GM19397 (cell line): Measurements from ENCODE around the gene DENND2A.
"Not testable (repeated sequence)": the region's sequence is repeated elsewhere in the genome, so short reads cannot be mapped to it uniquely, and the experiment has no call there.

Experiments used
- ATAC-seq: cut with Tn5 transposase; IDR thresholded peaks from one replicate; pipeline ENCODE4 v1.9.1; 2021; ENCODE audit warnings: mild to moderate bottlenecking, moderate library complexity; ENCODE audit not compliant: unreplicated experiment

Gene DENND2A

DNA sequence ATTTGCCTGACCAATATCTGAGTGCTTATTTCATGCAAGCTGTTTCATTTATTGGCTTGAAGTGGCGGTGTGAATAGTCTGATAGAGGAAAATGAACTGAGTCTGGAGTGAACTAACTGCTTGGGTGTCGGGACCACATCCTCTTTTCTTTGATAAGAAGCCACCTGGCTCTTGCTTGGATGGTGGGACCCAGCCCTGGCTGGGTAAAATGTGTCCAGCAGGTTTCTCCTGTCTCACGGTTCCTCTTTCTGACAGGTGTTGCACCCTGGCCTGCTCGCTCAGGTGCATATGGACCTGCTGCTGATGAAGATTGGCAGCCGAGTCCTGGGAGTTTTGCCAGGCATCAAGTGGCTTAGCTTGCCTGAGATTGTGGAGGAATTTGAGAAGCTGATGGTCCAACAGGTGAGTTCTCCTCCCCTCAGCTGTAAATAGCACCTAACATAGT is 33.8 kb upstream of the DENND2A start:
- no peak for ATAC-seq

DNA sequence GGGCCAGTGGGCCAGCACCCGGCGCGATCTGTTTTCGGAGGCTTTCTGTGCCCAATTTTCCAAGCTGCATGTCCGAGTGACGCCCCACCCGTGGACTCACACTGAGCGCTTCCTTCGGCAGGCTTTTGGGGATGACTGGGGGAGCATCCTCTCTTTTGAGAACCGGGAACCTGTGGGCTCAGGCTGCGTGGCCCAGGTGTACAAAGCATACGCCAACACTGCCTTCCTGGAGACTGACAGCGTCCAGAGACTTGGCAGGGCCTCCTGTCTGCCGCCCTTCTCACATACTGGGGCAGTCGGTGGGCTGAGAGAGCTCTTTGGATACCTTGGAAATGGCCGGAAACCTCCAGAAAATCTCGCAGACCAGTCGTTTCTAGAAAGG is 33.2 kb upstream of the DENND2A start:
- no peak for ATAC-seq

DNA sequence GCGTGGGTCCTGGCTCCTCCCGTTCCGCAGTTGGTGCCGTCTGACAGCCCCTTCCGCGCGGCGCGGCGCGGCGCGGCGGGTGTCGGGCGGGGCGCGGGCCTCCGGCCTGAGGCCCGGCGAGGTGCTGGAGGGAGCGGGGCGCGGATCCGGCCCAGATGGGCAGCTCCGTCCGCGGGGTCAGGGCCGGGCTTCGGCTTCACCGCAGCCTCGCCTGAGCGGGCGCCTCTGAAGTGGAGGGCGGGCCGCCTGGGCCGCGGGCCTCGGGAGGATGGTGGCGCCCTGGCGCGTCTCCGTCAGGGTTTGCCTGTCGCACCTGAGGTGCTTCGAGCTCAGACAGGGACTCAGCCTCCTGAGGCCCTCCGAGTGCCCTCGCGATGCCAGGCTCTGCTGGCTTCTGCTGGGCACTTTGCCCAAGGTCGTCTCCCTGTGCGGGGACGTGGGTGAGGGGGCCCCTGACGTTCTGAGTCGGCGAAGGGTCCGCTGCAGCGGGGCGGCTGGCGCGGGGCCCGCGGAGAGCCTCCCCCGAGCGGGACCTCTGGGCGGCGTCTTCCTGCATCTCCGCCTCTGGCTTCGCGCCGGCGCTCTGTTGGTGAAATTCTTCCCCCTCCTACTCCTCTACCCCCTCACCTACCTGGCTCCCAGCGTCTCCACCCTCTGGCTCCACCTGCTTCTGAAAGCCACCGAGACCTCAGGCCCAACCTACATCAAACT is 32.6 kb upstream of the DENND2A start:
- ATAC-seq, result peak; percentile 44

DNA sequence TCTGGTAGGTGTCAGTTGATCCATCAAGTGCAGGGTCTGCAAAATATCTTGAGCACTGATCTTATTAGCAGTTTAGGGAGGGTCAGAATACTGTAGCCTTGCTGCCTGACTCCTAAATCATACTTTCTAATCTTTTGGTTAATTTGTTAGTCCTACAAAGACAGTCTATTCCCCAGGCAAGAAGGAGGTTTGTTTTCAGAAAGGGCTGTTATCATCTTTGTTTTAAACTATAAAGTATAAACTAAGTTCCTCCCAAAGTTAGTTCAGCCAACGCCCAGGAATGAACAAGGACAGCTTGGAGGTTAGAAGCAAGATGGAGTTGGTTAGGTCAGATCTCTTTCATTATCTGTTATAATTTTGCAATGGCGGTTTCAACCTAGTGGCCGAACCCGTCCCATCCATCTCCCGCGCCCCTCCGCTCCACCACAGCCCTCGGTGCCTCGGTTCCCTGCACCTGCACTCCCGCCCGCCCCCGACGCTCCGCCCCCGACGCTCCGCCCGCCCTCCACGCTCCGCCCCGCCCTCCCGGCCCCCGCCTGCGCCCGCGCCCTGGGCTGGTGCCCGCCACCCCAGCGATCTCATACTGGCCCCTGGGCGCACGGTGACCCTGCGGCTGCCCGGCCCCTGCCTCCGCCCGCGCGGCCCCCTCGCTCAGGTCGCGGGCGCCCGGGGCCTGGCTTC is 31.9 kb upstream of the DENND2A start, which contains the start of gene ADCK2:
TSS of gene ADCK2 (plus strand) at position 564 of the 681 bp plus-strand sequence. CDS start 386 bp downstream, outside the sequence.
- peak; percentile 56 for ATAC-seq

DNA sequence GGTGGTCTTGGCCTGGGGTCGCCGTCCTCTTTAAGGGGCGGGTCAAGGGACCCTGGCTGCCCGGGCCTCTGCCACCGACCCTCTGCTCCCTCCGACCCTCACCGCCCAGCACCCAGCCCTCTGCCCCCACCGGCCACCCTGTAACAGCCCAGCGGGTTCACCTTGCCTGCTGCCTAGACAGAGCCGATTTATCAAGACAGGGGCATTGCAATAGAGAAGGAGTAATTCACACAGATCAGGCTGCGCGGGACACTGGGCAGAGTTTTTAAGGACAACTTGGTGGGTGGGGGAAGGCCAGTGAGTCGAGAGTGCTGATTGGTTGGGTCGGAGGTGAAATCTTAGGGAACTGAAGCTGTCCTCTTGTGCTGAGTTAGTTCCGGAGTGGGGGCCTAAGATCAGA is 31.4 kb upstream of the DENND2A start:
- ATAC-seq, result no peak

DNA sequence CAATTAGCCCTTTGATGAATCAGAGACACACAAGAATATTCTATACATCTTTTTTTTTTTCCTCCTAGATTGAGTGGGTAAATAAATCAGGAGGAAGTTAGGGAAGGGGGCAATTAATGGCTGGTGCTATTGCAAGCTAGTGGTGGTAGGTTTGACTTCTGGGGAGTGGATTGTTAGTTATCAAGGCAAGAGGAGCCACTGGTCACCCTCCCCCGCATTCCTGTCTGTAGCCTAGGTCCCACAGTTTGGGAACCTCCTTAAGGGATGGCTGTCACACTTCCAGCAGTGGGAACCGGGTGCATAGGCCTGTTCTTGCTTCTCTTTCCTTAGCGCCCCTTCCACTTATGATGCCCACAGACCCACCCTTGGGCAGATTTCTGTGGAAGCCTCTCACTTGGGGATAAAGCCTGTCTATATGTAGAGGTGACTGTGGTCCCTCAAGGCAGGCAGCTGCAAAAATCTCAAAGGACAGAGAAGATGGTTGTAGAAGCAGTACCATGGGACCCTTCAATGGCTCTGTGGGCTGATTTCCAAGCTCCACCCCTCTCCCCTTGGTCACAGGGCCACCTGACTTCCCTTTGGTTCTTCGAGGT is 29.8 kb upstream of the DENND2A start:
- ATAC-seq, result no peak

DNA sequence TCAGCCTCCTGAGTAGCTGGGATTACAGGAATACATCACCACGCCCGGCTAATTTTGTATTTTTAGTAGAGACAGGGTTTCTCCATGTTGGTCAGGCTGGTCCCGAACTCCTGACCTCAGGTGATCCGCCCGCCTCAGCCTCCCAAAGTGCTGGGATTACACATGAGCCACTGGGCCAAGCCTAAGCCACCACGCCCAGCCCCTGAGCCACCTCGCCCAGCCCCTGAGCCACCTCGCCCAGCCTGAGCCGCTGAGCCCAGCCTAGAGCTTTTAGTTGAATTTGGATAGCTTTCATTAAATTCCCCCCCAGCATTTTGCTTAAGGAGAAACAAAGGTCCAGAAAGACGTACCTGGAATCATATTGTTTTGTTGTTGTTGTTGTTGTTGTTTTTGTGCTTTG is 29.2 kb upstream of the DENND2A start:
- ATAC-seq, result not testable (repeated sequence)

DNA sequence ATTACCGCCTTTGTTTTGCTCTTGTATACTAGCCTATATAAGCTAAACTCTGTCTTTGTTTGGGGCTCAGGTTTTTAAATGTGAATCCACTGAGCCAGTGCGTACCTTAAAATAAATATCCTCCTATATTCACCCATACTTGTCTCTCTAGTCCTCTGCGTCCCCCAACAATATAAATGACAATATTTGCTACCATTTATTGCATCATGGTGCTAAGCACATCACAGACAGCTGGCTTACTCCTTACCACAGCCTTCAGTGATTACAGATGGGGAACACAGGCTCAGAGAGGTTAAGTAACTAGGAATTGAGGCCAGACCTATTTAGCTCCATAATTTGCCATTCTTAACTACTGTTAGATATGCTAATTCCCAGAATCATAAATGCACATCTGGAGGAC is 28.7 kb upstream of the DENND2A start:
- no peak for ATAC-seq

DNA sequence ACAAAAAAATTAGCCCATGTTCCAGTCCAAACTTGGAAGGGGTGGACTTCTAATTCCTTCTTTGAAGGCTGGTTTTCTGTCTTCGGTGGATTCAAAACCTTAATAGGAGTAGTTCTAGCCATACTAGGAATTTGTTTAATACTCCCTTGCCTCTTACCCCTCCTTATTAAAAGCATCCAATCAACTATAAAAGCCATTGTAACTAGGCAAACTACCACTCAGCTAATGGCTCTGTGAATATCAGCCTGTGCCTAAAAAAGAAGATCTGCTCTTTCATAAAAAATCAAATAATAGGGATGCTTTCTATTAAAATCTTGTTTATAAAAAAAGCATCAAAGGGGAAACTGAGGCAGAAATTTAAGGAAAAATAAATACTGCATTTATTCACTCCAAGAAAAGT is 28.0 kb upstream of the DENND2A start:
- ATAC-seq, result no peak

DNA sequence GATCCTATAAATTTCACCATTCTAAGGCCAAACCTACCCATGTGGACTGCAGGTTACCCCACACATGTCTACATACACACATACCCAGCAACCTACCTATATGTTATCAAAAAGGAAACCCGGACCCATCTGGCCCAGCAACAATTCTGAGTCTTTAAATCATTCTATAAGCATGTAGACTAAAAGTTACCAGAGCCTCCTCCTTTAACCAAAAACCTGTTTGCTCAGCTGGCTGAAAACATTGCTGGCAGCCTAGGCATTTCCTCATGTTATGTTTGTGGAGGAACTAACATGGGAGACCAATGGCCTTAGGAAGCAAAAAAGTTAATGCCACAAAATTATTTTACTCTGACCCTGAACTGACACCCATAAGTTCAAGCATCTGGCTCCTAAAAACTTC is 26.9 kb upstream of the DENND2A start:
- no peak for ATAC-seq

DNA sequence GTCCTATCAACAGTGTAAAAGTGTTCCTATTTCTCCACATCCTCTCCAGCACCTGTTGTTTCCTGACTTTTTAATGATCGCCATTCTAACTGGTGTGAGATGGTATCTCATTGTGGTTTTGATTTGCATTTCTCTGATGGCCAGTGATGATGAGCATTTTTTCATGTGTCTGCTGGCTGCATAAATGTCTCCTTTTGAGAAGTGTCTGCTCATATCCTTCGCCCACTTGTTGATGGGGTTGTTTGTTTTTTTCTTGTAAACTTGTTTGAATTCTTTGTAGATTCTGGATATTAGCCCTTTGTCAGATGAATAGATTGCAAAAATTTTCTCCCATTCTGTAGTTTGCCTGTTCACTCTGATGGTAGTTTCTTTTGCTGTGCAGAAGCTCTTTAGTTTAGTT is 22.3 kb upstream of the DENND2A start:
- ATAC-seq, result not testable (repeated sequence)

DNA sequence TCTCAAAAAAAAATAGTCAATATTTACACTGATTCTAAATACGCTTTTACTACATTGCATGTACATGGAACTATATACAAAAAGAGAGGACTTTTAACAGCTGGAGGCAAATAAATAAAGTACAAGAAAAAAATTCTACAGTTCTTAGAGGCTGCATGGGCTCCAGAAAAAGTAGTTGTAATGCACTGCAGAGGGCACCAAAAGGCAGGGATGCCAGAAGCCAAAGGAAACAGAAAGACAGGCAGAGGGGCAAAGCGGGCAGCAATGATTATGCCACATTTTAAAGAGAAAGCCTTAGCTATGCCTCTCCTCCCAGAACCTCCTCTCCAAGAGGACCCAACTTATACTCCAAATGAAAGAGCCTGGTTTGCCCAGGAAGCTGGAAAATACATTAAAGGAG is 20.5 kb upstream of the DENND2A start:
- ATAC-seq, result no peak

DNA sequence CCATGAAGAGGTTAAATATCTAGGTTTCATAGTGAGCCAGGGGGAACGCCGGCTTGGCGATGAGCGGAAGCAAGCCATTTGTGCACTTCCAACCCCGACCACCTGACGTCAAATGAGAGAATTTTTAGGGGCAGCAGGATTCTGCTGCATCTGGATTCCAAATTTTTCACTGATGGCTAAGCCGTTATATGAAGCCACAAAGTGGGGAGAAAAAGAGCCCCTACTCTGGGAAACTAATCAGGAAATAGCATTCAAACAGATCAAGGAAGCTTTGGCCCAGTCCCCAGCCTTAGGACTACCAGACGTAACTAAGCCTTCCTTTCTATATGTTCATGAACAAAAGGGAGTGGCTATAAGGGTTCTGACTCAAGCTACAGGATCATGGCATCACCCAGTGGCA is 19.2 kb upstream of the DENND2A start:
- no peak for ATAC-seq

DNA sequence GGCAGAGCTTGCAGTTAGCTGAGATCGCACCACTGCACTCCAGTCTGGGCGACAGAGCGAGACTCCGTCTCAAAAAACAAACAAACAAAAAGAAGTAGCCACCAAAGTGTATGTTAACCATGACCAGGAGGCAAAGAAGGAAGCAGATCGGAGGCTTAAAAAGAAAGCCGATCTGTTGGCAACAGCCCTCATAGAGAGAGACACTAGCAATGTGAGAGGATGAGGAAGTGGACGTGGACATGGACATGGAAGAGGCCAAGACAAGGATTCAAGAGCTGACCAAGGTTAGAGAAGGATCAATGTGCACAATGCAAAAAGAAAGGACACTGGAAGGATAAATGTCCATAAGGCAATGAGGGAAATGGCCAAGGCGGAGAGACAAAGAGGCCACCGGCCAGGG is 17.3 kb upstream of the DENND2A start:
- no peak for ATAC-seq

DNA sequence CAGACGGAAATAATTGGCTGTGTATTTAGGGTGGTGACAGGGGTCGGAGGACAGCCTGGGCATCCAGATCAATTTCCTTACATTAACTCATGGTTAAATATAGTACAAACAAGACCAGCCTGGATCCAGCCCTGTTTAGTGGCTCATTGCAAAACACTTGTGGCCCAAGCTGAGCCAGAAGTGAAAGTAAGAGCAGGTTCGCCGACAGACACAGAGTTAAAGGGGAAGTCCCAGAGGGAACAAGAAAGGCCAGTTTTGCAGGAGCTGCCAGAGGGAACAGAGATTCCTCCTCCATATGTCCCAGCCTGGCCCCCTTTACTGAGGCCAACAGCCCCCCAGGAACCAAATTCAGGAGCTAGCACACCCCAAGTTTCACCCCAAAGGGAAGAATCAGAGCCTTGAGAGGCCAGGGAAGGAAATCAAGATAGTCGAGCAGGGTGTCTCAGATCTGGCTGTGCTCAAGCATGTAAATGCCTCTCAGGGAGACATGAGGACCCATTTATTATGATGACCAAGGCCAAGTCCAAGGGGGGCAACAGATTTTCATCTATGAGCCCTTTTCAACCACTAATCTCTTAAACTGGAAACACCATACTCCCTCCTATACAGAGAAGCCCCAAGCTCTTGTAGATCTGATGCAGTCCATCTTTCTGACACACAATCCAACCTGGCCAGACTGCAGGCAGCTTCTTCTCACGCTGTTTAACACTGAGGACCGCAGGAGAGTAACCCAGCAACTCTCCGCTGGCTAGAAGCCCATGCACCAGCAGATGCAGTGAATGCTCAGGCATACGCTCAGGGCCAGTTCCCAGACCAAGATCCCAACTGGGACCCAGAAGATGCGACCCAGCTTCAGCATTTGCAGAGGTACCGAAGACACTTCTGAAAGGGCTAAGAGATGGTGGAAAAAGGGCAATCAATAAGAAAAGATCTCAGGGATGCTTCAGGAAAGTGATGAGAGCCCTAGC is 16.2 kb upstream of the DENND2A start:
- peak; percentile 73 for ATAC-seq

DNA sequence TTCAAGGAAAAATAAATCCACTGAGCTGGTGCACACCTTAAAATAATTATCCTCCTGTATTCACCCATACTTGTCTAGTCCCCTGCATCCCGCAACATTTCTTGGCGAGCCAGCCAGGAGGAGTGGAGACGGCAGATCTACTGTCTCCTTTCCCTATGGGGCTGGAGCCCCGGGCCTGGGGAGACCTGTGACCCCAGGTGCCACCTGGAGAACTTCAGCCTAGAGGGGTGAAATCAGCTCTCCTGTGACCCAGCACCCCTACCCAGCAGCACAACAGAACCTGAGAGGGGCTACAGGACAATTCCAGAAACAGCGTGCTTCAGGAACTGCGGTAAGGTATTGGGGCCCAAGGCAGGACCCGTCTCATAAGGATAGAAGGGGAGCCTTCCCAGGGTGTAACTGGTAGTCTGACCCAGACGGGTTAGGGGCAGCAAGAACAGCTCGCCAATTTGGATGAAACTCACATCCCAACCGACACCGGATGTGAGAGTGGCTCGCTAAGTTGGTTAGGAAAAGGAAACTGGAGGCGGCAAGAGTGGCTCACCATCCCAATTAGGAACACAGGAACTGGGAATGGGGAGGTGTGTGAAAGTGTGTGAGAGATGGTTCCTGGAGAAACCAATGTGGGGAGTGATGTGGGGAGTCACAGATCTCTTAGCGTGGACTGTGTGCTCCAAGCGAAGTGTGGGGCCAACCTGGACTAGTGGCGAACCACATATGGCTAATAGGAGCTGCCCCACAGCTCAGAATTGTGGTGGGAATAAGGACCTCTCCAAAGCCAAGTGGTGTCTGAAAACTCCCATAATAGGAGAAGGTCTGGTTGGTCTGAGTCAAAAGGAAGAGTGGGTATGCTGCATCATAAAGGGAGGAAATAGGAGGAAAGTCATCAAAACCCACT is 15.1 kb upstream of the DENND2A start:
- no peak for ATAC-seq

DNA sequence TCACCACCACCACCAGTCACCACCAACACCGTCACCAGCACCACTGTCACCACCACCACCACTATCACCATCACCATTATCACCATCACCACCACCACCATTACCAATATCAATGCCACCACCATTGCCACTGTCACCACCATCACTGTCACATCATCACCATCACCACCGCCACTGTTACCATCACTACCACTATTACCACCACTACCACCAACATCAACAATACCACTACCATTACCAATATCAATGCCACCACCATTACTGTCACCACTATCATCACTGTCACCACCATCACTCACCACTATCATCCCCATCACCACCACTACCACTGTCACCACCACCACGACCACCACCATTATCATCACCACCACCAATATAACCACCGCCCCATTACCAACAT is 14.0 kb upstream of the DENND2A start:
- no peak for ATAC-seq

DNA sequence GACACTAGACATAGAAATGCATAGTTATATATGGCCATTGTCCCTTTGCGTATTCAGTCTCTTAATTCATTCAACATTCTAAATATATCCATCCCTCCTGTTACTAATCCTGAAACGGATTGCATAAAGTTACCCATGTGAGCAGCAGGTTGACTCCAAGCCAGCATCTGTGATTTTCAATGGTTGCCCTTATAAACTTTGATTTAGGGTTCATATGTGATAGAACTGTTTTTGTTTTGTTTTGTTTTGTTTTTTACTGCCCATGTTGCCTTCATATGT is 13.4 kb upstream of the DENND2A start:
- no peak for ATAC-seq

DNA sequence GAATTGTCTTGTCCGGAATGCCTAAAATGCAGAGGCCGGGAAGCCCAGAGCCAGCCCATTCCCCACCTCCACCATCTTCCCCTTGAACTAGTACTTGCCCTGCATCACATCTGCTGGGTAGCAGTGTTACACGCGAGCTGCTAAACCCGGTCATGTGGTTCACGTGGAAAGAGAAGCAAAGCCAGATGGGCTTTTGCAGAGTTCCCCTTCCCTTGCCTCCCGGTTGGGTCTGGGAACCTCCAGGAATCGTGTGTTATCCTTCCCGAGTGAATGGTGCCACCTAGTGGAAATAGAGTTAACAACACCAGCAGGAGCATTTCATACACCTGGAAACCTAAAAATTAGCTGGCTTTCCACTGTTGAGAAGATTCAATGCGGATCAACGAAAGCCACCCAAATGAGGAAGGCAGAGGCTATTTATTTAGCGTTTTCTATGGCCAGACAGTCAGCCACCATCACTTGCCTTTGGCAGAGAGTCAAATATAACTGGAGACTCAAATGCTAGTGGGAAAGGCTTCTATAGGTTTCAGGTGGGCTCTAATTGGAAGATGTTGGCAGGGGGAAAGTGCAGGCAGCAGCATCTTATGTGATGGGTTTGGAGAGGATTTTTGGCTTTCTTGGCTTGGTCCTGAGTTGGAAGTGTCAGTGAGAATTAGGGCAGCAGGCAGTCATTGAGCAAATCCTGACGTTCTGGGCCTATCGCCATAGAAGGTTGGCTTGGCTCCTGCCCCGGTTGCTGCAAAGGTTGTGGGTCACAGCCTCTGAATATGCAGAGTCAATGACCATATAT is 12.9 kb upstream of the DENND2A start:
- no peak for ATAC-seq
